ENCODE measurements around the gene TTC13. TPM values are rescaled to one million over a fixed set of nuclear protein-coding genes. Genes with fewer than 3 reads are reported as not detected.

The TTC13 gene
- total and polyA plus RNA-seq, 2 of the 13 experiments (the other 11 are each of a cell fraction or from before 2014, with no cell fraction given) = 5.8 to 15.9 TPM

DNA sequence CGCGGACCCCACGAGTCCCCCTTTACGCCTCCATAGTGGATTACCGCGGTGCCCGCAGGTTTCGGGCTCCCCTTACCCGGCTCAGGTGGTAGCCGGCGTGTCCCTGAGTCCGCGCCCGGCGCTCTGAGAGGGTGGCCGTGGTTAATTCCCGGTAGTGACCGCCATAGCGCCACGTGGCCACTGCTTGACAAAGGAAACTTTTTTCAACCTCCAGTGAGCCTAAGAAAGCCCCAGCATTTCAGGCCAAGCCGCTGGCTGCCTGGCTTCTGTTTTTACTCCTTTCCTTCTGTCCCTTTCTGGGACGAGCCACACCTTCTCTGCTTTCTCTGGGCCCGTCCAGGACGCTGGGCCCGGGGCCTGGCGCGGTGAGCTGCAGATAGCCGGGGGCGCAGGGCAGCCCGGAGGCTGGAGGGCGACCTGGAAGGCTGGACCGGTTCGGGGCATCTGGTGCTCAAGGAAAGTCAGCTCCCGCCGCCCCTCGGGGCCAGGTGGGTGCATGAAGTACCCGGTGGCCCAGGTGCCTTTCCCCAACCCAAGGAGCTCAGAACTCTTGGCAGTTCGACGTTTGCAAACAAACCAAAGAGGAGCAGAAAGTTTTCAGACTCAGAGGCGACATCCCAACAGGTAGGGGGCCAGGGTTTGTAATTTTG, 109.8 kb downstream of the TTC13 start (continued):
- TF ChIP-seq, protein P1, sequence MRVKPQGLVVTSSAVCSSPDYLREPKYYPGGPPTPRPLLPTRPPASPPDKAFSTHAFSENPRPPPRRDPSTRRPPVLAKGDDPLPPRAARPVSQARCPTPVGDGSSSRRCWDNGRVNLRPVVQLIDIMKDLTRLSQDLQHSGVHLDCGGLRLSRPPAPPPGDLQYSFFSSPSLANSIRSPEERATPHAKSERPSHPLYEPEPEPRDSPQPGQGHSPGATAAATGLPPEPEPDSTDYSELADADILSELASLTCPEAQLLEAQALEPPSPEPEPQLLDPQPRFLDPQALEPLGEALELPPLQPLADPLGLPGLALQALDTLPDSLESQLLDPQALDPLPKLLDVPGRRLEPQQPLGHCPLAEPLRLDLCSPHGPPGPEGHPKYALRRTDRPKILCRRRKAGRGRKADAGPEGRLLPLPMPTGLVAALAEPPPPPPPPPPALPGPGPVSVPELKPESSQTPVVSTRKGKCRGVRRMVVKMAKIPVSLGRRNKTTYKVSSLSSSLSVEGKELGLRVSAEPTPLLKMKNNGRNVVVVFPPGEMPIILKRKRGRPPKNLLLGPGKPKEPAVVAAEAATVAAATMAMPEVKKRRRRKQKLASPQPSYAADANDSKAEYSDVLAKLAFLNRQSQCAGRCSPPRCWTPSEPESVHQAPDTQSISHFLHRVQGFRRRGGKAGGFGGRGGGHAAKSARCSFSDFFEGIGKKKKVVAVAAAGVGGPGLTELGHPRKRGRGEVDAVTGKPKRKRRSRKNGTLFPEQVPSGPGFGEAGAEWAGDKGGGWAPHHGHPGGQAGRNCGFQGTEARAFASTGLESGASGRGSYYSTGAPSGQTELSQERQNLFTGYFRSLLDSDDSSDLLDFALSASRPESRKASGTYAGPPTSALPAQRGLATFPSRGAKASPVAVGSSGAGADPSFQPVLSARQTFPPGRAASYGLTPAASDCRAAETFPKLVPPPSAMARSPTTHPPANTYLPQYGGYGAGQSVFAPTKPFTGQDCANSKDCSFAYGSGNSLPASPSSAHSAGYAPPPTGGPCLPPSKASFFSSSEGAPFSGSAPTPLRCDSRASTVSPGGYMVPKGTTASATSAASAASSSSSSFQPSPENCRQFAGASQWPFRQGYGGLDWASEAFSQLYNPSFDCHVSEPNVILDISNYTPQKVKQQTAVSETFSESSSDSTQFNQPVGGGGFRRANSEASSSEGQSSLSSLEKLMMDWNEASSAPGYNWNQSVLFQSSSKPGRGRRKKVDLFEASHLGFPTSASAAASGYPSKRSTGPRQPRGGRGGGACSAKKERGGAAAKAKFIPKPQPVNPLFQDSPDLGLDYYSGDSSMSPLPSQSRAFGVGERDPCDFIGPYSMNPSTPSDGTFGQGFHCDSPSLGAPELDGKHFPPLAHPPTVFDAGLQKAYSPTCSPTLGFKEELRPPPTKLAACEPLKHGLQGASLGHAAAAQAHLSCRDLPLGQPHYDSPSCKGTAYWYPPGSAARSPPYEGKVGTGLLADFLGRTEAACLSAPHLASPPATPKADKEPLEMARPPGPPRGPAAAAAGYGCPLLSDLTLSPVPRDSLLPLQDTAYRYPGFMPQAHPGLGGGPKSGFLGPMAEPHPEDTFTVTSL (CRISPR knock-in tag; IDR thresholded peaks at IDR 0.05; ENCODE audit: borderline replicate concordance) = no peak
- TF ChIP-seq, protein P2, sequence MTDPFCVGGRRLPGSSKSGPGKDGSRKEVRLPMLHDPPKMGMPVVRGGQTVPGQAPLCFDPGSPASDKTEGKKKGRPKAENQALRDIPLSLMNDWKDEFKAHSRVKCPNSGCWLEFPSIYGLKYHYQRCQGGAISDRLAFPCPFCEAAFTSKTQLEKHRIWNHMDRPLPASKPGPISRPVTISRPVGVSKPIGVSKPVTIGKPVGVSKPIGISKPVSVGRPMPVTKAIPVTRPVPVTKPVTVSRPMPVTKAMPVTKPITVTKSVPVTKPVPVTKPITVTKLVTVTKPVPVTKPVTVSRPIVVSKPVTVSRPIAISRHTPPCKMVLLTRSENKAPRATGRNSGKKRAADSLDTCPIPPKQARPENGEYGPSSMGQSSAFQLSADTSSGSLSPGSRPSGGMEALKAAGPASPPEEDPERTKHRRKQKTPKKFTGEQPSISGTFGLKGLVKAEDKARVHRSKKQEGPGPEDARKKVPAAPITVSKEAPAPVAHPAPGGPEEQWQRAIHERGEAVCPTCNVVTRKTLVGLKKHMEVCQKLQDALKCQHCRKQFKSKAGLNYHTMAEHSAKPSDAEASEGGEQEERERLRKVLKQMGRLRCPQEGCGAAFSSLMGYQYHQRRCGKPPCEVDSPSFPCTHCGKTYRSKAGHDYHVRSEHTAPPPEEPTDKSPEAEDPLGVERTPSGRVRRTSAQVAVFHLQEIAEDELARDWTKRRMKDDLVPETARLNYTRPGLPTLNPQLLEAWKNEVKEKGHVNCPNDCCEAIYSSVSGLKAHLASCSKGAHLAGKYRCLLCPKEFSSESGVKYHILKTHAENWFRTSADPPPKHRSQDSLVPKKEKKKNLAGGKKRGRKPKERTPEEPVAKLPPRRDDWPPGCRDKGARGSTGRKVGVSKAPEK (CRISPR knock-in tag; IDR thresholded peaks at IDR 0.05; ENCODE audit: borderline replicate concordance) = 0 out of 2 replicates have a peak, but pooled peaks have one; percentile 32
- TF ChIP-seq ZNF224 (CRISPR knock-in tag; IDR thresholded peaks at IDR 0.05) = no peak
- TF ChIP-seq TARDBP (CRISPR knock-in tag; IDR thresholded peaks at IDR 0.05) = no peak
- TF ChIP-seq MTA3 (CRISPR knock-in tag; IDR thresholded peaks at IDR 0.05) = no peak
- TF ChIP-seq, protein P3, sequence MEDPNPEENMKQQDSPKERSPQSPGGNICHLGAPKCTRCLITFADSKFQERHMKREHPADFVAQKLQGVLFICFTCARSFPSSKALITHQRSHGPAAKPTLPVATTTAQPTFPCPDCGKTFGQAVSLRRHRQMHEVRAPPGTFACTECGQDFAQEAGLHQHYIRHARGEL (CRISPR knock-in tag; IDR thresholded peaks at IDR 0.05) = no peak
- TF ChIP-seq THAP11 (CRISPR knock-in tag; IDR thresholded peaks at IDR 0.05) = 0 out of 2 replicates have a peak, but pooled peaks have one; percentile 12
- TF ChIP-seq, protein P4, sequence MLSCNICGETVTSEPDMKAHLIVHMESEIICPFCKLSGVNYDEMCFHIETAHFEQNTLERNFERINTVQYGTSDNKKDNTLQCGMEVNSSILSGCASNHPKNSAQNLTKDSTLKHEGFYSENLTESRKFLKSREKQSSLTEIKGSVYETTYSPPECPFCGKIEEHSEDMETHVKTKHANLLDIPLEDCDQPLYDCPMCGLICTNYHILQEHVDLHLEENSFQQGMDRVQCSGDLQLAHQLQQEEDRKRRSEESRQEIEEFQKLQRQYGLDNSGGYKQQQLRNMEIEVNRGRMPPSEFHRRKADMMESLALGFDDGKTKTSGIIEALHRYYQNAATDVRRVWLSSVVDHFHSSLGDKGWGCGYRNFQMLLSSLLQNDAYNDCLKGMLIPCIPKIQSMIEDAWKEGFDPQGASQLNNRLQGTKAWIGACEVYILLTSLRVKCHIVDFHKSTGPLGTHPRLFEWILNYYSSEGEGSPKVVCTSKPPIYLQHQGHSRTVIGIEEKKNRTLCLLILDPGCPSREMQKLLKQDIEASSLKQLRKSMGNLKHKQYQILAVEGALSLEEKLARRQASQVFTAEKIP (CRISPR knock-in tag; IDR thresholded peaks at IDR 0.05; ENCODE audit: borderline replicate concordance) = no peak
- no peak for TF ChIP-seq ZBTB8A (CRISPR knock-in tag; IDR thresholded peaks at IDR 0.05; ENCODE audit: borderline replicate concordance, low read depth)
- TF ChIP-seq, protein P5, sequence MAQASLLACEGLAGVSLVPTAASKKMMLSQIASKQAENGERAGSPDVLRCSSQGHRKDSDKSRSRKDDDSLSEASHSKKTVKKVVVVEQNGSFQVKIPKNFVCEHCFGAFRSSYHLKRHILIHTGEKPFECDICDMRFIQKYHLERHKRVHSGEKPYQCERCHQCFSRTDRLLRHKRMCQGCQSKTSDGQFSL (CRISPR knock-in tag; IDR thresholded peaks at IDR 0.05) = peak; percentile 50; the same call in 1 of the 2 replicates
- TF ChIP-seq ZFP90 (CRISPR knock-in tag; IDR thresholded peaks at IDR 0.05; ENCODE audit: borderline replicate concordance) = peak; percentile 59; the same call in 1 of the 2 replicates
- TF ChIP-seq ZNF282 (IDR thresholded peaks at IDR 0.05; ENCODE audit: partially characterized antibody) = no peak
- TF ChIP-seq ZBTB1 (CRISPR knock-in tag; IDR thresholded peaks at IDR 0.05; ENCODE audit: borderline replicate concordance) = no peak
- no peak for TF ChIP-seq KDM6A (CRISPR knock-in tag; IDR thresholded peaks at IDR 0.05; ENCODE audit: low read depth)
- TF ChIP-seq DNMT3B (CRISPR knock-in tag; conservative IDR thresholded peaks at IDR 0.05) = no peak
- TF ChIP-seq, protein P6, sequence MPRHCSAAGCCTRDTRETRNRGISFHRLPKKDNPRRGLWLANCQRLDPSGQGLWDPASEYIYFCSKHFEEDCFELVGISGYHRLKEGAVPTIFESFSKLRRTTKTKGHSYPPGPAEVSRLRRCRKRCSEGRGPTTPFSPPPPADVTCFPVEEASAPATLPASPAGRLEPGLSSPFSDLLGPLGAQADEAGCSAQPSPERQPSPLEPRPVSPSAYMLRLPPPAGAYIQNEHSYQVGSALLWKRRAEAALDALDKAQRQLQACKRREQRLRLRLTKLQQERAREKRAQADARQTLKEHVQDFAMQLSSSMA (CRISPR knock-in tag; IDR thresholded peaks at IDR 0.05) = no peak
- TF ChIP-seq SRSF4 (IDR thresholded peaks at IDR 0.05; ENCODE audit: low read depth, low read length, poor library complexity, severe bottlenecking) = no peak
